ENCODE data around the gene ARHGEF11. TPM values are rescaled to one million over a fixed set of nuclear protein-coding genes. Genes with fewer than 3 reads are reported as not detected.

Gene ARHGEF11
- total and polyA plus RNA-seq, 2 of the 4 experiments (the other 2 are of a cell fraction): 16.8 to 17.2 TPM

- no peak overlapping the region for H3K23ac ChIP-seq (ENCODE audit: low read depth, low read length)
- peaks cover 13% of the 10 kb centered on the region for H3K4me1 ChIP-seq (ENCODE audit: control insufficient read depth, insufficient read depth, low read length)
- H3K9me3 ChIP-seq (ENCODE audit: control insufficient read depth, insufficient read depth, low read length): no peaks in the 10 kb centered on the region
- H2BK15ac ChIP-seq (ENCODE audit: low read depth, low read length): no peak overlapping the region
- no peak overlapping the region for H2BK5ac ChIP-seq (ENCODE audit: low read depth, low read length, poor library complexity, severe bottlenecking)
- H2AK5ac ChIP-seq (ENCODE audit: low read depth, low read length): no peak overlapping the region
- no TSS peak for BruUV-seq (replicated peaks)
- ChIA-PET CTCF (no interaction called here), POLR2A (ENCODE audit: unreplicated experiment) (no interaction called here)
- no peak overlapping the region for H3K4ac ChIP-seq (ENCODE audit: low read depth, low read length)
- ATAC-seq (ENCODE audit: low read depth) (no peak), DNase-seq (no peak)
- no peak overlapping the region for H3K14ac ChIP-seq (replicated peaks; ENCODE audit: low read depth, low read length)
- WGBS, 2 experiments (ENCODE audit: extremely low coverage in 2 of 2, insufficient read length in 1 of 2): no CpG with 5 or more reads among the region's 5 CpGs
- H2BK120ac ChIP-seq (ENCODE audit: low read depth, low read length): no peak overlapping the region
- H3K4me3 ChIP-seq (ENCODE audit: insufficient read depth, low read depth, low read length): no peak overlapping the region
- no peak overlapping the region for H4K8ac ChIP-seq (ENCODE audit: low read depth in 2 of 2, low read length in 2 of 2)
- H3K9ac ChIP-seq (ENCODE audit: low read depth, low read length): no peak overlapping the region
- H3K27ac ChIP-seq (ENCODE audit: insufficient read depth, low read length): no peak overlapping the region
- H2BK20ac ChIP-seq (ENCODE audit: low read depth, low read length): no peak overlapping the region
- intact Hi-C loops (cut with micrococcal nuclease) (loop anchor here (5.0 kb wide), 1 partner anchor 35 kb away; no protein-coding TSS in a partner anchor), dilution Hi-C loops (cut with HindIII; ENCODE audit: low sequenced_read_pairs, unreplicated experiment) (no loop called here), in situ Hi-C loops (cut with MboI; ENCODE audit: low sequenced_read_pairs) (no loop called here)
- no peak overlapping the region for H3K56ac ChIP-seq (ENCODE audit: extremely low read depth, insufficient read depth, low read length)
- H3K27me3 ChIP-seq (ENCODE audit: control insufficient read depth, insufficient read depth, low read length): no peaks in the 10 kb centered on the region
- H3K18ac ChIP-seq (ENCODE audit: low read depth, low read length): no peak overlapping the region
- H2AFZ ChIP-seq (replicated peaks; ENCODE audit: low read length, poor library complexity): no peak overlapping the region
- no peaks in the 10 kb centered on the region for H3K36me3 ChIP-seq (ENCODE audit: control insufficient read depth, insufficient read depth, low read length)
- peaks cover 22 to 52% of the 10 kb centered on the region in 2 experiments for H3K79me1 ChIP-seq (ENCODE audit: low read depth in 1 of 2, low read length in 2 of 2)
- no peak for TF ChIP-seq RFX5 (IDR thresholded peaks at IDR 0.05; ENCODE audit: low read depth, low read length)
- TF ChIP-seq BHLHE40 (IDR thresholded peaks at IDR 0.05; ENCODE audit: low read depth, low read length): no peak
- TF ChIP-seq FOS (IDR thresholded peaks at IDR 0.05; ENCODE audit: low read depth, low read length): no peak
- TF ChIP-seq RAD21 (IDR thresholded peaks at IDR 0.05; ENCODE audit: low read length): no peak
- TF ChIP-seq USF2 (IDR thresholded peaks at IDR 0.05; ENCODE audit: low read depth, low read length): no peak
- no peak for TF ChIP-seq POLR2A (IDR thresholded peaks at IDR 0.05; ENCODE audit: low read depth, low read length)
- TF ChIP-seq NFE2L2 (IDR thresholded peaks at IDR 0.05; ENCODE audit: low read depth, low read length): no peak
- no peak for TF ChIP-seq SMC3 (IDR thresholded peaks at IDR 0.05; ENCODE audit: low read depth, low read length)
- no peak for TF ChIP-seq ELK1 (IDR thresholded peaks at IDR 0.05; ENCODE audit: borderline replicate concordance, low read depth, low read length)
- no peak for TF ChIP-seq MXI1 (IDR thresholded peaks at IDR 0.05; ENCODE audit: borderline replicate concordance, low read depth, low read length)
- no peak for TF ChIP-seq CTCF (conservative IDR thresholded peaks at IDR 0.05; ENCODE audit: low read depth, low read length)
- TF ChIP-seq CHD1 (IDR thresholded peaks at IDR 0.05; ENCODE audit: low read depth, low read length): no peak
- TF ChIP-seq CEBPB (IDR thresholded peaks at IDR 0.05; ENCODE audit: low read depth, low read length): no peak
- TF ChIP-seq MAZ (IDR thresholded peaks at IDR 0.05; ENCODE audit: borderline replicate concordance, low read depth, low read length): no peak
- no peak for TF ChIP-seq MAFK (IDR thresholded peaks at IDR 0.05; ENCODE audit: low read depth, low read length)
- TF ChIP-seq RCOR1 (IDR thresholded peaks at IDR 0.05; ENCODE audit: insufficient replicate concordance, low read length): no peak
- peaks cover 5% of the 10 kb centered on the region; the same call in 1 of the 2 replicates for H3K9me1 ChIP-seq (ENCODE audit: insufficient read depth, low read length)
- no peak overlapping the region for H4K91ac ChIP-seq (ENCODE audit: insufficient read depth, low read depth, low read length)
- H2AK9ac ChIP-seq (replicated peaks; ENCODE audit: low read depth, low read length, poor library complexity): no peak overlapping the region
- H4K5ac ChIP-seq (ENCODE audit: low read depth, low read length): no peak overlapping the region
- no peak overlapping the region for H3K4me2 ChIP-seq (ENCODE audit: low read depth, low read length)
- peaks cover 38% of the 10 kb centered on the region; the same call in 1 of the 2 replicates for H4K20me1 ChIP-seq (ENCODE audit: insufficient read depth, low read length)
These were observed 38.2 kb downstream of the ARHGEF11 start for GRCh38 chr1:157007306-157007705.

Measured in IMR-90 (cell line).